Gastrocnemius medialis (tissue), 4 donors: Measurements from ENCODE around the gene CEL.
"Not testable (repeated sequence)": the region's sequence is repeated elsewhere in the genome, so short reads cannot be mapped to it uniquely, and the experiment has no call there.

Experiments used
- POLR2A ChIP-seq, 2 donors: fragments of 450-650 bp; IDR thresholded peaks; one replicate each; pipeline ENCODE4 v1.6.1; 2017; ENCODE audit warnings: antibody characterized with exemption in 2 of 2, mild to moderate bottlenecking in 2 of 2, moderate library complexity in 2 of 2
- TF ChIP-seq, protein P1 (sequence below), 5 experiments: fragments of 450-650 bp in 3 of 5; fragments of 200-600 bp in 2 of 5; sonication (generic) in 2 of 5; IDR thresholded peaks in 4 of 5; conservative IDR thresholded peaks in 1 of 5; 1 replicate in 4 of 5; 2 replicates in 1 of 5; pipeline ENCODE4 v1.5.1; 2016 to 2019; ENCODE audit warnings: antibody characterized with exemption in 5 of 5, mild to moderate bottlenecking in 3 of 5, moderate library complexity in 3 of 5

DNA sequence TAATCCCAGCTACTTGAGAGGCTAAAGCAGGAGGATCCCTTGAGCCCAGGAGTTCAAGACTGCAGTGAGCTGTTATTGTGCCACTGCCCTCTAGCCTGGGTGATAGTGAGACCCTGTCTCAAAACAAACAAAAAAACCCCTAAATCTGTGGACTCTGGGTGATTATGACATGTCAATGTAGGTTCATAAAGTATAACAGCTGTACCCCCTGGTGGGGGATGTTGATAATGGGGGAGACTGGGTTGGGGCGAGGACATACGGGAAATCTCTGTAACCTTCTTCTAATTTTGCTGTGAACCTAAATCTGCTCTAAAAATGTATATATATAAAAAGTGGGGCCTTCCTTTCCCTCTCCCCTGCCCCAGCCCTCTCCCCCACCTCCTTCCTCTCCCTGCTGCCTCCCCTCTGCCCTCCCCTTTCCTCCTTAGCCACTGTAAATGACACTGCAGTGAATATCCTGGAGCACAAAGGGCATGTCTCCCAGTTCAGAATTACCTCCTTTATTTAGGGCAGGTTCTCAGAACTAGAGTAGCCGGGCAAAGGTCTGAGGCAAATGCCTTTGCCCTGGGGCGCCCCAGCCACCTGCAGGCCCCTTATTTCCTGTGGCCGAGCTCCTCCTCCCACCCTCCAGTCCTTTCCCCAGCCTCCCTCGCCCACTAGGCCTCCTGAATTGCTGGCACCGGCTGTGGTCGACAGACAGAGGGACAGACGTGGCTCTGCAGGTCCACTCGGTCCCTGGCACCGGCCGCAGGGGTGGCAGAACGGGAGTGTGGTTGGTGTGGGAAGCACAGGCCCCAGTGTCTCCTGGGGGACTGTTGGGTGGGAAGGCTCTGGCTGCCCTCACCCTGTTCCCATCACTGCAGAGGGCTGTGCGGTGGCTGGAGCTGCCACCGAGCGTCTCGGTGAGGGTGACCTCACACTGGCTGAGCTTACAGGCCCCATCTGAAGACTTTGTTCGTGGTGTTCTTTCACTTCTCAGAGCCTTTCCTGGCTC, 19.3 kb downstream of the CEL start:
- TF ChIP-seq, protein P1, sequence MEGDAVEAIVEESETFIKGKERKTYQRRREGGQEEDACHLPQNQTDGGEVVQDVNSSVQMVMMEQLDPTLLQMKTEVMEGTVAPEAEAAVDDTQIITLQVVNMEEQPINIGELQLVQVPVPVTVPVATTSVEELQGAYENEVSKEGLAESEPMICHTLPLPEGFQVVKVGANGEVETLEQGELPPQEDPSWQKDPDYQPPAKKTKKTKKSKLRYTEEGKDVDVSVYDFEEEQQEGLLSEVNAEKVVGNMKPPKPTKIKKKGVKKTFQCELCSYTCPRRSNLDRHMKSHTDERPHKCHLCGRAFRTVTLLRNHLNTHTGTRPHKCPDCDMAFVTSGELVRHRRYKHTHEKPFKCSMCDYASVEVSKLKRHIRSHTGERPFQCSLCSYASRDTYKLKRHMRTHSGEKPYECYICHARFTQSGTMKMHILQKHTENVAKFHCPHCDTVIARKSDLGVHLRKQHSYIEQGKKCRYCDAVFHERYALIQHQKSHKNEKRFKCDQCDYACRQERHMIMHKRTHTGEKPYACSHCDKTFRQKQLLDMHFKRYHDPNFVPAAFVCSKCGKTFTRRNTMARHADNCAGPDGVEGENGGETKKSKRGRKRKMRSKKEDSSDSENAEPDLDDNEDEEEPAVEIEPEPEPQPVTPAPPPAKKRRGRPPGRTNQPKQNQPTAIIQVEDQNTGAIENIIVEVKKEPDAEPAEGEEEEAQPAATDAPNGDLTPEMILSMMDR (IDR thresholded peaks at IDR 0.05 in 4 of 5, conservative IDR thresholded peaks at IDR 0.05 in 1 of 5), result not testable (repeated sequence)
- TF ChIP-seq POLR2A (IDR thresholded peaks at IDR 0.05), result not testable (repeated sequence)
